Activated naive CD8-positive, alpha-beta T cell treated with anti-CD3 and anti-CD28 coated beads for 36 hours (primary cell): ENCODE measurements around the gene SIGLEC11. TPM values are rescaled to one million over a fixed set of nuclear protein-coding genes. Genes with fewer than 3 reads are reported as not detected.

Source experiments
- DNase-seq: peaks from one replicate; pipeline ENCODE4 v3.0.0; 2021
- H3K27ac Mint-ChIP-seq: one replicate; pipeline ENCODE4 v1.8.0; 2022; ENCODE audit warnings: mild to moderate bottlenecking, moderate library complexity, mixed read lengths
- H3K27me3 Mint-ChIP-seq: one replicate; pipeline ENCODE4 v1.8.0; 2022; ENCODE audit warnings: mild to moderate bottlenecking, mixed read lengths
- H3K36me3 Mint-ChIP-seq: one replicate; pipeline ENCODE4 v1.8.0; 2021; ENCODE audit warnings: mild to moderate bottlenecking, mixed read lengths
- H3K4me1 Mint-ChIP-seq: one replicate; pipeline ENCODE4 v1.8.0; 2021; ENCODE audit warnings: mixed read lengths
- H3K4me3 Mint-ChIP-seq: one replicate; pipeline ENCODE4 v1.8.0; 2022; ENCODE audit warnings: mild to moderate bottlenecking, moderate library complexity, mixed read lengths
- H3K9me3 Mint-ChIP-seq: one replicate; pipeline ENCODE4 v1.8.0; 2022; ENCODE audit warnings: mixed read lengths
- total RNA-seq, 2 experiments: library from RNA; stranded (reverse); gene quantifications; one replicate each; pipeline ENCODE4 v1.2.3, GENCODE V29; 2021

The SIGLEC11 gene
- total RNA-seq, 2 experiments from 2014 or later = not detected

- Mint-ChIP-seq H3K9me3 (no peaks in the 10 kb centered on the region), H3K27me3 (no peaks in the 10 kb centered on the region), H3K36me3 (peaks cover 57% of the 10 kb centered on the region), H3K27ac (peak overlapping the region; percentile 16), H3K4me3 (no peak overlapping the region), H3K4me1 (peaks cover 38% of the 10 kb centered on the region)
- DNase-seq = no peak
These were observed 43.9 kb downstream of the SIGLEC11 start for GRCh38 chr19:49916839-49917733.

- peaks cover 41% of the 10 kb centered on the region for H3K4me1 Mint-ChIP-seq
- peaks cover 57% of the 10 kb centered on the region for H3K36me3 Mint-ChIP-seq
- no peak overlapping the region for H3K4me3 Mint-ChIP-seq
- DNase-seq = no peak
- H3K27ac Mint-ChIP-seq = peak overlapping the region; percentile 3
- no peaks in the 10 kb centered on the region for H3K27me3 Mint-ChIP-seq
- H3K9me3 Mint-ChIP-seq = no peaks in the 10 kb centered on the region
These were observed 45.7 kb downstream of the SIGLEC11 start for GRCh38 chr19:49915271-49915670.

GRCh38 chr19:49913720-49914119, 47.3 kb downstream of the SIGLEC11 start:
- H3K4me1 Mint-ChIP-seq = peaks cover 40% of the 10 kb centered on the region
- peak overlapping the region; percentile 47 for H3K27ac Mint-ChIP-seq
- DNase-seq = no peak
- H3K4me3 Mint-ChIP-seq = no peak overlapping the region
- H3K9me3 Mint-ChIP-seq = no peaks in the 10 kb centered on the region
- H3K36me3 Mint-ChIP-seq = peaks cover 60% of the 10 kb centered on the region
- no peaks in the 10 kb centered on the region for H3K27me3 Mint-ChIP-seq

- no peak overlapping the region for H3K4me3 Mint-ChIP-seq
- peak overlapping the region; percentile 79 for H3K27ac Mint-ChIP-seq
- no peak for DNase-seq
- H3K4me1 Mint-ChIP-seq = peaks cover 40% of the 10 kb centered on the region
- no peaks in the 10 kb centered on the region for H3K27me3 Mint-ChIP-seq
- peaks cover 58% of the 10 kb centered on the region for H3K36me3 Mint-ChIP-seq
- H3K9me3 Mint-ChIP-seq = no peaks in the 10 kb centered on the region
These were observed 47.8 kb downstream of the SIGLEC11 start for GRCh38 chr19:49912965-49913685.

GRCh38 chr19:49911381-49912145, 49.4 kb downstream of the SIGLEC11 start:
- Mint-ChIP-seq H3K36me3 (peaks cover 61% of the 10 kb centered on the region), H3K27ac (peak overlapping the region; percentile 79), H3K4me1 (peaks cover 45% of the 10 kb centered on the region), H3K4me3 (peak overlapping the region; percentile 6), H3K27me3 (no peaks in the 10 kb centered on the region), H3K9me3 (no peaks in the 10 kb centered on the region)
- DNase-seq = no peak

GRCh38 chr19:49910179-49910578, 50.8 kb downstream of the SIGLEC11 start:
- Mint-ChIP-seq H3K9me3 (no peaks in the 10 kb centered on the region), H3K27ac (peak overlapping the region; percentile 29)

GRCh38 chr19:49908480-49909420, 52.2 kb downstream of the SIGLEC11 start:
- H3K9me3 Mint-ChIP-seq = no peaks in the 10 kb centered on the region
- H3K4me3 Mint-ChIP-seq = no peak overlapping the region
- no peak for DNase-seq
- peaks cover 49% of the 10 kb centered on the region for H3K4me1 Mint-ChIP-seq
- H3K27me3 Mint-ChIP-seq = no peaks in the 10 kb centered on the region
- H3K36me3 Mint-ChIP-seq = peaks cover 54% of the 10 kb centered on the region
- no peak overlapping the region for H3K27ac Mint-ChIP-seq

More at GRCh38 chr19:49910179-49910578, 50.8 kb downstream of the SIGLEC11 start:
- Mint-ChIP-seq H3K27me3 (no peaks in the 10 kb centered on the region), H3K4me3 (no peak overlapping the region), H3K36me3 (peaks cover 61% of the 10 kb centered on the region), H3K4me1 (peaks cover 45% of the 10 kb centered on the region)
- DNase-seq = no peak

- H3K9me3 Mint-ChIP-seq = no peaks in the 10 kb centered on the region
- H3K27me3 Mint-ChIP-seq = no peaks in the 10 kb centered on the region
- H3K27ac Mint-ChIP-seq = no peak overlapping the region
- peaks cover 46% of the 10 kb centered on the region for H3K4me1 Mint-ChIP-seq
- H3K36me3 Mint-ChIP-seq = peaks cover 49% of the 10 kb centered on the region
- no peak for DNase-seq
- H3K4me3 Mint-ChIP-seq = no peak overlapping the region
These were observed 53.1 kb downstream of the SIGLEC11 start for GRCh38 chr19:49907745-49908446.

- Mint-ChIP-seq H3K4me1 (peaks cover 39% of the 10 kb centered on the region), H3K4me3 (peak overlapping the region; percentile 29), H3K36me3 (peaks cover 43% of the 10 kb centered on the region), H3K27me3 (no peaks in the 10 kb centered on the region), H3K9me3 (no peaks in the 10 kb centered on the region), H3K27ac (peak overlapping the region; percentile 20)
- DNase-seq = no peak
These were observed 54.0 kb downstream of the SIGLEC11 start for GRCh38 chr19:49906879-49907564.

- H3K36me3 Mint-ChIP-seq = peaks cover 27% of the 10 kb centered on the region
- H3K27ac Mint-ChIP-seq = no peak overlapping the region
- H3K9me3 Mint-ChIP-seq = no peaks in the 10 kb centered on the region
- no peak overlapping the region for H3K4me3 Mint-ChIP-seq
- H3K27me3 Mint-ChIP-seq = no peaks in the 10 kb centered on the region
- peaks cover 39% of the 10 kb centered on the region for H3K4me1 Mint-ChIP-seq
- DNase-seq = no peak
These were observed 56.8 kb downstream of the SIGLEC11 start for GRCh38 chr19:49904136-49904535.
